ENCODE measurements around the gene DUSP5.
"Not testable (repeated sequence)": the region's sequence is repeated elsewhere in the genome, so short reads cannot be mapped to it uniquely, and the experiment has no call there.

Gene DUSP5

DNA sequence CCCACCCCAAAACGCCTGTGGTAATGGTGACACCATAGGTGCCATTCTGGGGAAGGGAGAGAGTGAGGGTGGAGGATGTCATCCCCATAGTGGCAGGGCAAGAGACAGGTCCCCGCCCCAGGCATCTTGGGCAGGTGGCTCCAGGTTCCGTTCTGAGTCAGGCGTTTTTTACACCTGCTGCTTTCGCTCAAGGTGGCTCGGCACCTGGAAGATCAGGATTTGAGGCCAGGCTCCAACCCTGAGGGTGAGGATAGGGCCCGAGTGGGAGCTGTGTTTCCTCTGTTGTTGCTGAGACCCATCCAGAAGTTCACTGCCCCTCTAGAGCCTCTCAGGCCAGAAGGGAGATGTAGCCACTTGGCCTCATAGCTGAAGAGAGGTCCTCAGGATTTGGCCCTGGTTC is 36.6 kb upstream of the DUSP5 start:
- Histone ChIP-seq H3K36me3 (ENCODE audit: control insufficient read depth in 2 of 2, insufficient read depth in 1 of 2, low read length in 2 of 2) (no peaks in the 10 kb centered on the region), H3K4me3 (ENCODE audit: low read depth, low read length) (no peak overlapping the region), H3K4me1 (ENCODE audit: control insufficient read depth, insufficient read depth, low read length) (0 out of 2 replicates have a peak, but pooled peaks cover 3% of the 10 kb centered on the region), H3K27ac (ENCODE audit: extremely low read depth, low read depth, low read length) (no peak overlapping the region), H3K9me3 (ENCODE audit: control insufficient read depth, insufficient read depth, low read depth, low read length) (no peaks in the 10 kb centered on the region)
- CTCF ChIA-PET = interaction anchor here (0.7 kb wide), 1 partner anchor 20 kb away, joined by 4 read pairs; no protein-coding TSS in a partner anchor
- no peak for TF ChIP-seq ZNF169 (tag by site-specific recombination; IDR thresholded peaks at IDR 0.05)
- POLR2A ChIA-PET = no interaction called here

DNA sequence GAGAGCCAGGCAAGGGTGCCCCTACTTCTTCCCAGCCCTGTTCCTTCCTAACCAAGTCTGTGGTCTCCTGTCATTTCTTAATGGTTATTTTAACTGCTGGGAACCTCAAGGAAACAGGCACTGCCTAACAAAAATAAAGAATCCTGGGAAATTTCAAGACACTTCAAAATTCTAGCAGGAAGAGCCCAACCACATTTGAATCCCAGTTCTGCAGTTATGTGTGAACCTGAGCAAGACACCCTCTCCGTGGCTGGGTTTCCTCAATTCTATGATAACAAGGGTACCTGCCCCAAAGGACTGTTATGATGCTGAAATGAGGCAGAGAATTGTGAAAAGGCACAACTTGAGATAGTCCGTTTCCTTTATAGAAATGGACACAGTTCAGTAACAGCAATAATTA is 36.2 kb upstream of the DUSP5 start:
- H3K9me3 ChIP-seq (ENCODE audit: control insufficient read depth, insufficient read depth, low read depth, low read length) = no peaks in the 10 kb centered on the region
- ChIA-PET CTCF (no interaction called here), POLR2A (no interaction called here)
- TF ChIP-seq ZFP3 (tag by site-specific recombination; IDR thresholded peaks at IDR 0.05; ENCODE audit: low read depth) (no peak), ZNF292 (tag by site-specific recombination; IDR thresholded peaks at IDR 0.05; ENCODE audit: borderline replicate concordance, low read depth) (no peak), ZNF449 (tag by site-specific recombination; IDR thresholded peaks at IDR 0.05) (peak; percentile 94), SP3 (tag by site-specific recombination; IDR thresholded peaks at IDR 0.05) (no peak)
- H3K4me1 ChIP-seq (ENCODE audit: control insufficient read depth, insufficient read depth, low read length) = 0 out of 2 replicates have a peak, but pooled peaks cover 2% of the 10 kb centered on the region
- no peaks in the 10 kb centered on the region for H3K36me3 ChIP-seq (ENCODE audit: control insufficient read depth in 2 of 2, insufficient read depth in 1 of 2, low read length in 2 of 2)
- H3K27ac ChIP-seq (ENCODE audit: extremely low read depth, low read depth, low read length) = no peak overlapping the region
- H3K4me3 ChIP-seq (ENCODE audit: low read depth, low read length) = no peak overlapping the region

DNA sequence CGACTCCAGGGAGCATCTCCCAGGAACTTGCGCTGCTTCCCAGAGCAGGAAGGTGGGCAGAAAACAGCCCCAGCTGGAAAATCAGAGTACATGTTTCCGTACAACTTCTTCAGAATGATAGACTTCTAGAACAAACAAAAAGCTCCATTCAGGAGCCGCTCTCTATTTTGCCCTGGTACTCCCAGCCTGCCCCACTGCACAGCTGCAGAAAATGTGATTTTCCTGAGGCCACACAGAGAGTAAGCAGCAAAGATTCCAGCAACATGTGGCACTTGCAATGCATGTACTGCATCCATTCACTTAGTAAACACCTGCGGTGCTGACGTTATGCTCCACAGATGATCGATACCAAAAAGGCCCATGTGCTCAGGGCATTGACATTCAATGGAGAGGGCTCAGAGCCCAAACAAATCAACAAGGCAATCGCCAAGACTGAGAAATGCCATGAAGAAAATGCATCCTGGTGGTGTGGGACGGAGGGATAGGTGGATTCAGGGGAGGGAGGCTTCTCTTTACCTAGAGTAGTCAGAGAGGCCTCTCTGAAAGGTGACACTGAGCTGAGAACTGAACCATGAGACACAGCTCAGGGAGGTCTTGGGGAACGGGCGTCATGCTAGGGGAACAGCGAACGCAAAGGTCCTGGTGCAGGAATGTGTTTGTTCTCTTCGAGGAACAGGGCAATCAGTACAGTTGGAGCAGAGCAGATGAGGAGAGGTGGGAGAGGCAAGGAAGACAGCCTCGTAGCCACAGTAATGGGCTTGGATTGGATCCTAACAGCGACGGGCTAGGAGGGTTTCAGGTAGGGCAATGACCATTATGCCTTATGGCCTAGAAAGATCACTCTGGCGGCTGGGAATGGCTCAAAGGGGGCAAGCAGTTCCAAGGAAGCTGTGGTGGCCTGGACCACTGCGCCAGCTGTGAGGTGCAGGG is 35.3 kb upstream of the DUSP5 start:
- ChIA-PET CTCF (interaction anchor here (1.6 kb wide), 1 partner anchor 11 kb away, joined by 3 read pairs; no protein-coding TSS in a partner anchor), POLR2A (no interaction called here)
- no peaks in the 10 kb centered on the region for H3K36me3 ChIP-seq (ENCODE audit: control insufficient read depth in 2 of 2, insufficient read depth in 1 of 2, low read length in 2 of 2)
- TF ChIP-seq SCRT2 (tag by site-specific recombination; IDR thresholded peaks at IDR 0.05) = peak; percentile 47; the same call in 1 of the 2 replicates
- no peak for TF ChIP-seq TRIM28 (IDR thresholded peaks at IDR 0.05; ENCODE audit: borderline replicate concordance, low read length)
- no peaks in the 10 kb centered on the region for H3K9me3 ChIP-seq (ENCODE audit: control insufficient read depth, insufficient read depth, low read depth, low read length)
- H3K4me1 ChIP-seq (ENCODE audit: control insufficient read depth, insufficient read depth, low read length) = no peaks in the 10 kb centered on the region
- H3K27ac ChIP-seq (ENCODE audit: extremely low read depth, low read depth, low read length) = no peak overlapping the region
- H3K4me3 ChIP-seq (ENCODE audit: low read depth, low read length) = no peak overlapping the region

DNA sequence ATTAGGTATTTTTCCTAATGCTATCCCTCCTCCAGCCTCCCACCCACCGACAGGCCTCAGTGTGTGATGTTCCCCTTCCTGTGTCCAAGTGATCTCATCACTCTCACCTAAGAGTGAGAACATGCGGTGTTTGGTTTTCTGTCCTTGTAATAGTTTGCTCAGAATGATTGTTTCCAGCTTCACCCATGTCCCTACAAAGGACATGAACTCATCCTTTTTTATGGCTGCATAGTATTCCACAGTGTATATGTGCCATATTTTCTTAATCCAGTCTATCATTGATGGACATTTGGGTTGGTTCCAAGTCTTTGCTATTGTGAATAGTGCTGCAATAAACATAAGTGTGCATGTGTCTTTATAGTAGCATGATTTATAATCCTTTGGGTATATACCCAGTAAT is 29.4 kb upstream of the DUSP5 start:
- TF ChIP-seq, protein P1, sequence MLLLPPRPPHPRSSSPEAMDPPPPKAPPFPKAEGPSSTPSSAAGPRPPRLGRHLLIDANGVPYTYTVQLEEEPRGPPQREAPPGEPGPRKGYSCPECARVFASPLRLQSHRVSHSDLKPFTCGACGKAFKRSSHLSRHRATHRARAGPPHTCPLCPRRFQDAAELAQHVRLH (tag by site-specific recombination; IDR thresholded peaks at IDR 0.05) = peak; percentile 80
- TF ChIP-seq ZNF146 (tag by site-specific recombination; IDR thresholded peaks at IDR 0.05) = peak; percentile 99
- TF ChIP-seq ZNF280D (tag by site-specific recombination; IDR thresholded peaks at IDR 0.05) = 0 out of 2 replicates have a peak, but pooled peaks have one; percentile 68
- POLR2A ChIA-PET; H3K27ac ChIP-seq (ENCODE audit: extremely low read depth, low read depth, low read length): not testable (repeated sequence)

GRCh38 chr10:110470541-110470940 is 27.2 kb upstream of the DUSP5 start:
- H3K36me3 ChIP-seq (ENCODE audit: control insufficient read depth in 2 of 2, insufficient read depth in 1 of 2, low read length in 2 of 2); H3K27ac ChIP-seq (ENCODE audit: extremely low read depth, low read depth, low read length); H3K4me3 ChIP-seq (ENCODE audit: low read depth, low read length); H3K4me1 ChIP-seq (ENCODE audit: control insufficient read depth, insufficient read depth, low read length); POLR2A ChIA-PET; H3K9me3 ChIP-seq (ENCODE audit: control insufficient read depth, insufficient read depth, low read depth, low read length): not testable (repeated sequence)
- CTCF ChIA-PET = interaction anchor here (0.7 kb wide), 1 partner anchor 73 kb away, joined by 5 read pairs; no protein-coding TSS in a partner anchor

More for the DNA sequence above, 29.4 kb upstream of the DUSP5 start:
- CTCF ChIA-PET; H3K4me3 ChIP-seq (ENCODE audit: low read depth, low read length); H3K9me3 ChIP-seq (ENCODE audit: control insufficient read depth, insufficient read depth, low read depth, low read length); H3K36me3 ChIP-seq (ENCODE audit: control insufficient read depth in 2 of 2, insufficient read depth in 1 of 2, low read length in 2 of 2); H3K4me1 ChIP-seq (ENCODE audit: control insufficient read depth, insufficient read depth, low read length): not testable (repeated sequence)
